Activated T-cell treated with anti-CD3 and anti-CD28 coated beads for 48 hours (primary cell): Measurements from ENCODE around the gene TSGA10.
A peak's percentile ranks its signal among the peaks of the same experiment; 100 is the strongest.
"Not testable (repeated sequence)": the region's sequence is repeated elsewhere in the genome, so short reads cannot be mapped to it uniquely, and the experiment has no call there.

Experiments
- DNase-seq: peaks from one replicate; pipeline ENCODE4 v3.0.0-alpha.2; 2020; ENCODE audit warnings: low read depth

TSGA10 gene

GRCh38 chr2:99154643-99155536 lies at the start of gene TSGA10, which contains the start of gene LIPT1:
Gene TSGA10 (minus strand): TSS chr2:99154942. CDS start chr2:99109439, 45,503 bp downstream.
Gene LIPT1 (plus strand): TSS chr2:99154967. CDS start chr2:99161958, 6,991 bp downstream.
- DNase-seq, result peak; percentile 88

- no peak for DNase-seq
Measured at GRCh38 chr2:99201959-99202678, 47.4 kb upstream of the TSGA10 start.

- no peak for DNase-seq
Measured at GRCh38 chr2:99200076-99200800, 45.5 kb upstream of the TSGA10 start.

- DNase-seq, result no peak
Measured at GRCh38 chr2:99198103-99198841, 43.5 kb upstream of the TSGA10 start.

- not testable (repeated sequence) for DNase-seq
Measured at GRCh38 chr2:99192364-99192763, 37.6 kb upstream of the TSGA10 start.

- no peak for DNase-seq
Measured at GRCh38 chr2:99190548-99190947, 35.8 kb upstream of the TSGA10 start.

GRCh38 chr2:99188357-99188756 lies 33.6 kb upstream of the TSGA10 start:
- DNase-seq, result no peak

GRCh38 chr2:99187011-99187410 lies 32.3 kb upstream of the TSGA10 start:
- DNase-seq, result no peak

GRCh38 chr2:99184811-99185210 lies 30.1 kb upstream of the TSGA10 start:
- no peak for DNase-seq

- no peak for DNase-seq
Measured at GRCh38 chr2:99183025-99183424, 28.3 kb upstream of the TSGA10 start.

- no peak for DNase-seq
Measured at GRCh38 chr2:99181624-99182000, 26.9 kb upstream of the TSGA10 start.

- DNase-seq, result peak; percentile 83
Measured at GRCh38 chr2:99180755-99181623, 26.2 kb upstream of the TSGA10 start, which contains the start of the genes MITD1 and MRPL30. Gene MITD1 (minus strand): TSS chr2:99181058. CDS start chr2:99180981, 77 bp downstream. Gene MRPL30 (plus strand): TSS chr2:99181184. CDS start chr2:99186204, 5,020 bp downstream.

GRCh38 chr2:99171377-99172140 lies 16.8 kb upstream of the TSGA10 start:
- DNase-seq, result no peak

GRCh38 chr2:99169534-99169933 lies 14.8 kb upstream of the TSGA10 start:
- DNase-seq, result no peak

- no peak for DNase-seq
Measured at GRCh38 chr2:99166218-99166617, 11.5 kb upstream of the TSGA10 start.

GRCh38 chr2:99159594-99159993 lies 4.9 kb upstream of the TSGA10 start:
- DNase-seq, result no peak

GRCh38 chr2:99158599-99158998 lies 3.9 kb upstream of the TSGA10 start:
- no peak for DNase-seq

GRCh38 chr2:99156891-99157290 lies 2.1 kb upstream of the TSGA10 start:
- no peak for DNase-seq

GRCh38 chr2:99153921-99154604 lies 679 bp downstream of the TSGA10 start:
- DNase-seq, result no peak
